ENCODE measurements around the gene CALML6. TPM values are rescaled to one million over a fixed set of nuclear protein-coding genes. Genes with fewer than 3 reads are reported as not detected.
"Not testable (repeated sequence)": the region's sequence is repeated elsewhere in the genome, so short reads cannot be mapped to it uniquely, and the experiment has no call there.

CALML6 gene
- total RNA-seq, 3 donors from 2014 or later = 0.33 to 1.2 TPM; not detected in 1

DNA sequence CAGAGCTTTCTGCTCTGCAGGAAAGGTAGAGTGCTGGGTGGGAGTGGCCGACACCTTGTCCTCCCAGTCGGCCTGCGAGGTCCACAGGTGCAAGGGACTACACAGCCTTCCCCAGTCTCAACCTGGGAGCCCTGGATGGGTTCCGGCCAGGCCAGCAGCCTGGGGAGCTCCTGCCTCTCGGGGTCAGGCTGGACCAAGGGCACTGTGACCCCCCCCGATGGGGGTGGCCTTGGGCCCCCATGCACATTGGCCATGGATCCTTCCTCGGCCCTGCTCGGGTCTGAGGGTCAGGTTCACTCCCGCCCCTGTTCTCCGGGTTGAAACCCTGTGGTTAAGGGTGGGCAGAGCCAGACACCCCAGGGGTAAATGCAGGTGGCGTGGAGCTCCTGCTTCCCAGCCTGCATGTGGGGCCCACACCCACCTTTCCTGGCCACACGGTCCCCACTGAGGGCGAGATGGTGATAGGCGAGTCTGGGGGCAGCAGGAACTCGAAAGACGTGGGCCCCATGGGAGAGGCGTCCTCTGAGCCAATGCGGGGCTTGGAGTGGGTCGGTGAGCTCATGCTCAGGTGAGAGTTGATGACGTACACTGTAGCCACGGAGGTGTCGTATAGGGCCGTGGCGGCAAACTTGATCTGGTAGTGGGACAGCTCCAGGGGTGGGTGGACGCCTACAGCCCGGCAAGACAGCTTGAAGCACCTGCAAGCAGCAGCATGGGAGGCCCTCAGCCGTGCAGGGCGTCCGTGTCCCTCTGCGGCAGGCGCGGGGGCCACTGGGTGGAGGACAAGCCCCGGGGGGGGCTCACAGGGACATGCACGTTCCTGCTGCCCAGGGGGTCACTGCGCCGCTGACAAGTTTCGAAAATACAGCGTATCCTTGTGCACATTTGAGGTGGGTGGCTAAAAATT, 14.8 kb downstream of the CALML6 start:
- intact Hi-C loops (cut with DNase I; ENCODE audit: low total_unique reads) = no loop called here
- TF ChIP-seq POLR2AphosphoS5 (IDR thresholded peaks at IDR 0.05) = no peak
- TF ChIP-seq POLR2A (IDR thresholded peaks at IDR 0.05) = no peak
- TF ChIP-seq, protein P1, sequence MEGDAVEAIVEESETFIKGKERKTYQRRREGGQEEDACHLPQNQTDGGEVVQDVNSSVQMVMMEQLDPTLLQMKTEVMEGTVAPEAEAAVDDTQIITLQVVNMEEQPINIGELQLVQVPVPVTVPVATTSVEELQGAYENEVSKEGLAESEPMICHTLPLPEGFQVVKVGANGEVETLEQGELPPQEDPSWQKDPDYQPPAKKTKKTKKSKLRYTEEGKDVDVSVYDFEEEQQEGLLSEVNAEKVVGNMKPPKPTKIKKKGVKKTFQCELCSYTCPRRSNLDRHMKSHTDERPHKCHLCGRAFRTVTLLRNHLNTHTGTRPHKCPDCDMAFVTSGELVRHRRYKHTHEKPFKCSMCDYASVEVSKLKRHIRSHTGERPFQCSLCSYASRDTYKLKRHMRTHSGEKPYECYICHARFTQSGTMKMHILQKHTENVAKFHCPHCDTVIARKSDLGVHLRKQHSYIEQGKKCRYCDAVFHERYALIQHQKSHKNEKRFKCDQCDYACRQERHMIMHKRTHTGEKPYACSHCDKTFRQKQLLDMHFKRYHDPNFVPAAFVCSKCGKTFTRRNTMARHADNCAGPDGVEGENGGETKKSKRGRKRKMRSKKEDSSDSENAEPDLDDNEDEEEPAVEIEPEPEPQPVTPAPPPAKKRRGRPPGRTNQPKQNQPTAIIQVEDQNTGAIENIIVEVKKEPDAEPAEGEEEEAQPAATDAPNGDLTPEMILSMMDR (IDR thresholded peaks at IDR 0.05) = no peak
- no peaks in the 10 kb centered on the region for H3K9me3 ChIP-seq
- H3K4me1 ChIP-seq = no peaks in the 10 kb centered on the region
- DNase-seq (ENCODE audit: low spot score in 2 of 2) = no peak
- no peaks in the 10 kb centered on the region for H3K36me3 ChIP-seq
- H3K4me3 ChIP-seq = no peak overlapping the region
- H3K27ac ChIP-seq = no peak overlapping the region
- H3K27me3 ChIP-seq = no peaks in the 10 kb centered on the region

GRCh38 chr1:1934848-1935247, 19.8 kb downstream of the CALML6 start:
- H3K27me3 ChIP-seq; H3K9me3 ChIP-seq; H3K27ac ChIP-seq; H3K4me3 ChIP-seq; H3K36me3 ChIP-seq; H3K4me1 ChIP-seq; intact Hi-C loops (cut with DNase I; ENCODE audit: low total_unique reads); DNase-seq (ENCODE audit: low spot score in 2 of 2): not testable (repeated sequence)

GRCh38 chr1:1937061-1937460, 22.0 kb downstream of the CALML6 start:
- H3K9me3 ChIP-seq = no peaks in the 10 kb centered on the region
- no peak overlapping the region for H3K4me3 ChIP-seq
- intact Hi-C loops (cut with DNase I; ENCODE audit: low total_unique reads) = no loop called here
- no peaks in the 10 kb centered on the region for H3K4me1 ChIP-seq
- DNase-seq (ENCODE audit: low spot score in 2 of 2) = no peak
- peaks cover 0 to 21% of the 10 kb centered on the region in 2 donors for H3K27me3 ChIP-seq
- H3K27ac ChIP-seq = no peak overlapping the region
- TF ChIP-seq, protein P1 (IDR thresholded peaks at IDR 0.05) = no peak
- TF ChIP-seq POLR2A (IDR thresholded peaks at IDR 0.05) (no peak), POLR2AphosphoS5 (IDR thresholded peaks at IDR 0.05) (no peak)
- H3K36me3 ChIP-seq = no peaks in the 10 kb centered on the region

DNA sequence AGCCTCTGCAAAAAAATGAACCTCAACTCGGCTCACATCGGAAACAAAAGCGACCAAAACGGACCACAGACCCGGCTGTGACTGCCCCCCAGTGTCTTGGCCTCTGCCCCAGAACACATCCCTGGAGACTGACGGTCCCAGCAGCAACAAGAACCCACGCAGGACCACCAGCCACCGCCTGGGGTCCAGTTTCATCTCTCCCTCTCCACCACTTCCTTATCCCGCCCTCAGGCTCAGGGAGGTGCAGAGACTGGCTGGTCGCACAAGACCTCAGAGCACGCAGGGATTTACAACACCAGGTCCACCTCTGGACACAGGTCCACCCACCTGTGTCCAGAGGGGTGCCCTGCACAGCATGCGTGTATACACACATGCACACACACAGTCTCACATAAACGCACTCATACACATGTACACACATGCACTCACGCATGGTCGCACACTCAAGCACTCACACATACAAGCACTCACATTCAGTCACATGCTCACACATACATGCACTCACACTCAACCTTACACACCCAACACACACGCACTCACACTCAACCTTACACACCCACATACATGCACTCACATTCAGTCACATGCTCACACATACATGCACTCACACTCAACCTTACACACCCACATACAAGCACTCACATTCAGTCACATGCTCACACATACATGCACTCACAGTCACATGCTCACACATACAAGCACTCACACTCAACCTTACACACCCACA, 22.7 kb downstream of the CALML6 start:
- no peaks in the 10 kb centered on the region for H3K4me1 ChIP-seq
- no peak overlapping the region for H3K4me3 ChIP-seq
- intact Hi-C loops (cut with DNase I; ENCODE audit: low total_unique reads) = no loop called here
- H3K9me3 ChIP-seq = no peaks in the 10 kb centered on the region
- no peaks in the 10 kb centered on the region for H3K36me3 ChIP-seq
- no peak overlapping the region for H3K27ac ChIP-seq
- TF ChIP-seq POLR2A (IDR thresholded peaks at IDR 0.05) (no peak), POLR2AphosphoS5 (IDR thresholded peaks at IDR 0.05) (no peak)
- TF ChIP-seq, protein P1 (IDR thresholded peaks at IDR 0.05) = no peak
- no peak for DNase-seq (ENCODE audit: low spot score in 2 of 2)
- peaks cover 0 to 27% of the 10 kb centered on the region in 2 donors for H3K27me3 ChIP-seq

DNA sequence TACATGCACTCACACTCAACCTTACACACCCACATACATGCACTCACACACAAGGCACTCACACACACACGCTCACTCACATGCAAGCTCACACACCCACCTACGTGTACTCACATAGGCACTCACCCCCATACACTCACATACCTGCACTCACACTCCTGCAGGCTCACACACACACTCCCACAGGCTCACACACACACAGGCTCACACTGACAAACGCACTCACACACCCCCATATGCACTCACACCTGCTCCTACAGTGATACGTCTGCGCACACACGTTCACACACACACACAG, 23.2 kb downstream of the CALML6 start:
- Histone ChIP-seq H3K36me3 (no peaks in the 10 kb centered on the region), H3K4me3 (no peak overlapping the region), H3K27ac (no peak overlapping the region), H3K4me1 (no peaks in the 10 kb centered on the region), H3K27me3 (peaks cover 0 to 32% of the 10 kb centered on the region in 2 donors), H3K9me3 (no peaks in the 10 kb centered on the region)
- no peak for TF ChIP-seq POLR2AphosphoS5 (IDR thresholded peaks at IDR 0.05)
- TF ChIP-seq, protein P1 (IDR thresholded peaks at IDR 0.05) = no peak
- no peak for TF ChIP-seq POLR2A (IDR thresholded peaks at IDR 0.05)
- no peak for DNase-seq (ENCODE audit: low spot score in 2 of 2)
- intact Hi-C loops (cut with DNase I; ENCODE audit: low total_unique reads) = no loop called here

Measured in breast epithelium (tissue), 4 donors.